ENCODE results near the gene MAGI2. TPM values are rescaled to one million over a fixed set of nuclear protein-coding genes. Genes with fewer than 3 reads are reported as not detected.

Gene MAGI2
- total RNA-seq, 1 donor from 2014 or later, result 4.0 TPM

- H3K4me3 ChIP-seq, result no peak overlapping the region
- DNase-seq (ENCODE audit: low spot score in 2 of 2), result no peak
- H3K27ac ChIP-seq, result no peak overlapping the region
- no peaks in the 10 kb centered on the region for H3K9me3 ChIP-seq
- no peaks in the 10 kb centered on the region for H3K4me1 ChIP-seq
- TF ChIP-seq, protein P1, sequence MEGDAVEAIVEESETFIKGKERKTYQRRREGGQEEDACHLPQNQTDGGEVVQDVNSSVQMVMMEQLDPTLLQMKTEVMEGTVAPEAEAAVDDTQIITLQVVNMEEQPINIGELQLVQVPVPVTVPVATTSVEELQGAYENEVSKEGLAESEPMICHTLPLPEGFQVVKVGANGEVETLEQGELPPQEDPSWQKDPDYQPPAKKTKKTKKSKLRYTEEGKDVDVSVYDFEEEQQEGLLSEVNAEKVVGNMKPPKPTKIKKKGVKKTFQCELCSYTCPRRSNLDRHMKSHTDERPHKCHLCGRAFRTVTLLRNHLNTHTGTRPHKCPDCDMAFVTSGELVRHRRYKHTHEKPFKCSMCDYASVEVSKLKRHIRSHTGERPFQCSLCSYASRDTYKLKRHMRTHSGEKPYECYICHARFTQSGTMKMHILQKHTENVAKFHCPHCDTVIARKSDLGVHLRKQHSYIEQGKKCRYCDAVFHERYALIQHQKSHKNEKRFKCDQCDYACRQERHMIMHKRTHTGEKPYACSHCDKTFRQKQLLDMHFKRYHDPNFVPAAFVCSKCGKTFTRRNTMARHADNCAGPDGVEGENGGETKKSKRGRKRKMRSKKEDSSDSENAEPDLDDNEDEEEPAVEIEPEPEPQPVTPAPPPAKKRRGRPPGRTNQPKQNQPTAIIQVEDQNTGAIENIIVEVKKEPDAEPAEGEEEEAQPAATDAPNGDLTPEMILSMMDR (IDR thresholded peaks at IDR 0.05), result no peak
- no peaks in the 10 kb centered on the region for H3K27me3 ChIP-seq
- intact Hi-C loops (cut with DNase I), result no loop called here
- no peaks in the 10 kb centered on the region for H3K36me3 ChIP-seq
These were observed 548.0 kb downstream of the MAGI2 start for GRCh38 chr7:78905436-78905835.

DNA sequence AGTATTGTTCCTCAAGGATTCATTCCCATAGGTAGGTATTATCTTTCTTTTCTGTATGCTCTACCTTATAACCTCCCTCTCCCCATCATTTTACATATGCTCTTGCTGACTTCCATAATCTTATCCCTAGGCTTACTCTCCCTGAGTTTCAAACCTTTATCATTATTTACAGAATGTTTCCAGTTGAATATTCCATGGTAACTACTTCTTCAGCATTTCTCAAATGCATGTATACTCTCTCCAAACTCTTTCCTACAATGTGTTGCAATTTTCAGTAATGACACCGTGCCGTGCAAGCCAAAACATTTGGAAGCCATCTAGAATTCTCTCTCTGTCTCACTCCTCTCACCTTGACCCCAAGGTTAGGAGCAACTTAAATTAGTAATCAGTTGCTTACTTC is 548.5 kb downstream of the MAGI2 start:
- no peak for DNase-seq (ENCODE audit: low spot score in 2 of 2)
- H3K27ac ChIP-seq, result no peak overlapping the region
- H3K4me3 ChIP-seq, result no peak overlapping the region
- no peaks in the 10 kb centered on the region for H3K36me3 ChIP-seq
- intact Hi-C loops (cut with DNase I), result no loop called here
- TF ChIP-seq, protein P1 (IDR thresholded peaks at IDR 0.05), result no peak
- no peaks in the 10 kb centered on the region for H3K9me3 ChIP-seq
- no peaks in the 10 kb centered on the region for H3K4me1 ChIP-seq
- H3K27me3 ChIP-seq, result no peaks in the 10 kb centered on the region

- Histone ChIP-seq H3K4me1 (no peaks in the 10 kb centered on the region), H3K27ac (no peak overlapping the region), H3K27me3 (no peaks in the 10 kb centered on the region), H3K4me3 (no peak overlapping the region), H3K36me3 (no peaks in the 10 kb centered on the region), H3K9me3 (no peaks in the 10 kb centered on the region)
- intact Hi-C loops (cut with DNase I), result no loop called here
- no peak for DNase-seq (ENCODE audit: low spot score in 2 of 2)
- TF ChIP-seq, protein P1 (IDR thresholded peaks at IDR 0.05), result no peak
These were observed 551.9 kb downstream of the MAGI2 start for GRCh38 chr7:78901566-78901965.

- Histone ChIP-seq H3K4me1 (no peaks in the 10 kb centered on the region), H3K36me3 (no peaks in the 10 kb centered on the region), H3K27ac (no peak overlapping the region), H3K27me3 (no peaks in the 10 kb centered on the region), H3K4me3 (no peak overlapping the region), H3K9me3 (no peaks in the 10 kb centered on the region)
- intact Hi-C loops (cut with DNase I), result no loop called here
- TF ChIP-seq, protein P1 (IDR thresholded peaks at IDR 0.05), result no peak
- DNase-seq (ENCODE audit: low spot score in 2 of 2), result no peak
These were observed 552.7 kb downstream of the MAGI2 start for GRCh38 chr7:78900806-78901205.

- DNase-seq (ENCODE audit: low spot score in 2 of 2), result no peak
- no peaks in the 10 kb centered on the region for H3K36me3 ChIP-seq
- no peaks in the 10 kb centered on the region for H3K4me1 ChIP-seq
- no peaks in the 10 kb centered on the region for H3K9me3 ChIP-seq
- TF ChIP-seq, protein P1 (IDR thresholded peaks at IDR 0.05), result no peak
- H3K27me3 ChIP-seq, result no peaks in the 10 kb centered on the region
- intact Hi-C loops (cut with DNase I), result no loop called here
- H3K4me3 ChIP-seq, result no peak overlapping the region
- no peak overlapping the region for H3K27ac ChIP-seq
These were observed 558.1 kb downstream of the MAGI2 start for GRCh38 chr7:78895393-78895792.

GRCh38 chr7:78879206-78879605 is 574.3 kb downstream of the MAGI2 start:
- Histone ChIP-seq H3K36me3 (no peaks in the 10 kb centered on the region), H3K4me1 (no peaks in the 10 kb centered on the region), H3K27ac (no peak overlapping the region), H3K27me3 (no peaks in the 10 kb centered on the region), H3K9me3 (peaks cover 12 to 40% of the 10 kb centered on the region in 2 donors), H3K4me3 (no peak overlapping the region)
- intact Hi-C loops (cut with DNase I), result no loop called here
- no peak for DNase-seq (ENCODE audit: low spot score in 2 of 2)
- TF ChIP-seq, protein P1 (IDR thresholded peaks at IDR 0.05), result no peak

Data from ascending aorta (tissue), 2 donors.